Liver (tissue), 9 donors: Measurements from ENCODE around the gene ISG20L2. TPM values are rescaled to one million over a fixed set of nuclear protein-coding genes. Genes with fewer than 3 reads are reported as not detected.

Experiments used
- DNase-seq: peaks from one replicate; pipeline ENCODE4 v3.0.0-alpha.2; 2017; ENCODE audit warnings: low spot score
- H3K27ac ChIP-seq, 2 donors: one replicate each; pipeline ENCODE4 v1.7.0; 2013; ENCODE audit warnings: inconsistent platforms in 2 of 2, low read length in 2 of 2, control low read depth in 1 of 2, low read depth in 1 of 2, mild to moderate bottlenecking in 1 of 2
- H3K27me3 ChIP-seq, 4 donors: one replicate each; pipeline versions ENCODE4 v1.6.1 to v1.7.0; 2013; ENCODE audit warnings: low read length in 3 of 4, inconsistent platforms in 1 of 4, mild to moderate bottlenecking in 1 of 4, moderate library complexity in 1 of 4; ENCODE audit not compliant: control insufficient read depth in 4 of 4, insufficient read depth in 4 of 4
- H3K36me3 ChIP-seq, 4 donors: one replicate each; pipeline versions ENCODE4 v1.6.1 to v1.7.0; 2013; ENCODE audit warnings: low read length in 3 of 4, mild to moderate bottlenecking in 3 of 4, low read depth in 1 of 4, moderate library complexity in 1 of 4; ENCODE audit not compliant: control insufficient read depth in 4 of 4, insufficient read depth in 3 of 4
- H3K4me1 ChIP-seq, 4 donors: one replicate each; pipeline versions ENCODE4 v1.6.1 to v1.7.0; 2013; ENCODE audit warnings: low read length in 3 of 4, mild to moderate bottlenecking in 3 of 4, moderate library complexity in 1 of 4; ENCODE audit not compliant: control insufficient read depth in 4 of 4, insufficient read depth in 4 of 4
- H3K4me3 ChIP-seq, 3 donors: one replicate each; pipeline versions ENCODE4 v1.6.1 to v1.7.0; 2013; ENCODE audit warnings: low read length in 3 of 3, control low read depth in 1 of 3, low read depth in 1 of 3, mild to moderate bottlenecking in 1 of 3
- H3K9ac ChIP-seq, 2 donors: one replicate each; pipeline ENCODE4 v1.7.0; 2013; ENCODE audit warnings: low read length in 2 of 2, mild to moderate bottlenecking in 2 of 2, moderate library complexity in 2 of 2, control low read depth in 1 of 2, low read depth in 1 of 2
- H3K9me3 ChIP-seq, 4 donors: one replicate each; pipeline versions ENCODE4 v1.6.1 to v1.7.0; 2013; ENCODE audit warnings: low read length in 3 of 4; ENCODE audit not compliant: control insufficient read depth in 4 of 4
- ATF3 ChIP-seq: IDR thresholded peaks from 2 replicates; pipeline ENCODE4 v1.6.1; 2016; ENCODE audit warnings: antibody characterized with exemption
- EGR1 ChIP-seq, 2 donors: IDR thresholded peaks; 2 replicates each; pipeline ENCODE4 v1.6.1; 2016 to 2018; ENCODE audit warnings: antibody characterized with exemption in 2 of 2, low read depth in 2 of 2
- FOXA1 ChIP-seq: IDR thresholded peaks from 2 replicates; pipeline ENCODE4 v1.6.1; 2016; ENCODE audit warnings: antibody characterized with exemption
- GABPA ChIP-seq, 2 donors: IDR thresholded peaks in 1 of 2; conservative IDR thresholded peaks in 1 of 2; 2 replicates each; pipeline ENCODE4 v1.6.1; 2016; ENCODE audit warnings: antibody characterized with exemption in 2 of 2, mild to moderate bottlenecking in 1 of 2, moderate library complexity in 1 of 2
- HNF4G ChIP-seq: IDR thresholded peaks from 2 replicates; pipeline ENCODE4 v1.6.1; 2016; ENCODE audit warnings: antibody characterized with exemption
- JUND ChIP-seq, 2 donors: IDR thresholded peaks; 2 replicates each; pipeline ENCODE4 v1.6.1; 2016; ENCODE audit warnings: antibody characterized with exemption in 2 of 2
- MAX ChIP-seq: IDR thresholded peaks from 2 replicates; pipeline ENCODE4 v1.6.1; 2016; ENCODE audit warnings: antibody characterized with exemption
- REST ChIP-seq: IDR thresholded peaks from 2 replicates; pipeline ENCODE4 v1.6.1; 2016; ENCODE audit warnings: antibody characterized with exemption, mild to moderate bottlenecking
- RXRA ChIP-seq, 2 donors: IDR thresholded peaks; 2 replicates each; pipeline ENCODE4 v1.6.1; 2017 to 2018; ENCODE audit warnings: antibody characterized with exemption in 2 of 2, mild to moderate bottlenecking in 1 of 2
- TAF1 ChIP-seq: conservative IDR thresholded peaks from 2 replicates; pipeline ENCODE4 v1.6.1; 2016; ENCODE audit warnings: antibody characterized with exemption, mild to moderate bottlenecking
- YY1 ChIP-seq: IDR thresholded peaks from 2 replicates; pipeline ENCODE4 v1.6.1; 2016; ENCODE audit warnings: antibody characterized with exemption, mild to moderate bottlenecking
- ZBTB33 ChIP-seq: IDR thresholded peaks from 2 replicates; pipeline ENCODE4 v1.6.1; 2016; ENCODE audit warnings: antibody characterized with exemption
- WGBS: extraction: QIAGEN DNeasy Blood & Tissue Kit; methylation state at CpG from one replicate; pipeline ENCODE4 v1.1.7; 2013; 5-methylcytosine and 5-hydroxymethylcytosine counted together
- polyA plus RNA-seq, 2 donors: library from polyadenylated mRNA; stranded (reverse) in 1 of 2; unstranded in 1 of 2; fragments of 200-250 nt in 1 of 2; fragments of >200 nt in 1 of 2; fragmentation: Nextera tagmentation in 1 of 2; extraction: Ambion mirVana in 1 of 2; gene quantifications; one replicate each; pipeline versions ENCODE4 v1.2.1 to v1.2.3, GENCODE V29; 2013 to 2015
- total RNA-seq, 2 donors: library from RNA; depleted of rRNA; stranded (reverse); fragments of >200 nt; gene quantifications; one replicate each; pipeline ENCODE4 v1.2.3, GENCODE V29; 2014
- donor health status: healthy.
- donor health status: healthy.
- donor health status: healthy.
- donor health status: healthy.
- donor health status: healthy.

Gene ISG20L2
- total and polyA plus RNA-seq, 4 donors, result 5.6 to 9.9 (median 6.7) TPM

GRCh38 chr1:156742801-156743200, 14.2 kb upstream of the ISG20L2 start:
- TF ChIP-seq EGR1 (IDR thresholded peaks at IDR 0.05; ENCODE audit: low read depth in 2 of 2) (no peak), ZBTB33 (no peak), YY1 (no peak), MAX (no peak), REST (no peak), GABPA (IDR thresholded peaks at IDR 0.05 in 1 of 2, conservative IDR thresholded peaks at IDR 0.05 in 1 of 2) (no peak), RXRA (IDR thresholded peaks at IDR 0.05) (no peak), ATF3 (no peak), JUND (IDR thresholded peaks at IDR 0.05) (no peak)
- H3K4me1 ChIP-seq, result peaks cover 3 to 40% (median 32%) of the 10 kb centered on the region in 4 donors
- H3K36me3 ChIP-seq, result peaks cover 5 to 25% (median 18%) of the 10 kb centered on the region in 4 donors
- no peak for DNase-seq
- H3K27ac ChIP-seq, result no peak overlapping the region
- H3K27me3 ChIP-seq, result no peaks in the 10 kb centered on the region
- H3K9me3 ChIP-seq, result no peaks in the 10 kb centered on the region
- no peak overlapping the region for H3K9ac ChIP-seq
- 96% methylated on average over 4 of the region's 4 CpGs for WGBS
- no peak overlapping the region for H3K4me3 ChIP-seq

- H3K27ac ChIP-seq, result peak overlapping the region; percentile 78 to 83
- no peak overlapping the region for H3K4me3 ChIP-seq
- no peaks in the 10 kb centered on the region for H3K9me3 ChIP-seq
- TF ChIP-seq FOXA1 (no peak), EGR1 (IDR thresholded peaks at IDR 0.05; ENCODE audit: low read depth in 2 of 2) (no peak), HNF4G (no peak), JUND (IDR thresholded peaks at IDR 0.05) (no peak), MAX (no peak), TAF1 (no peak)
- H3K36me3 ChIP-seq, result peaks cover 5 to 32% (median 22%) of the 10 kb centered on the region in 4 donors
- H3K9ac ChIP-seq, result no peak overlapping the region
- H3K27me3 ChIP-seq, result no peaks in the 10 kb centered on the region
- H3K4me1 ChIP-seq, result peaks cover 3 to 34% (median 26%) of the 10 kb centered on the region in 4 donors
- 84% methylated on average over 3 of the region's 3 CpGs for WGBS
- DNase-seq, result no peak
Measured at GRCh38 chr1:156742017-156742416, 13.5 kb upstream of the ISG20L2 start.
